ENCODE results near the gene CFTR.
A peak's percentile ranks its signal among the peaks of the same experiment; 100 is the strongest.
"Not testable (repeated sequence)": the region's sequence is repeated elsewhere in the genome, so short reads cannot be mapped to it uniquely, and the experiment has no call there.

Gene CFTR

DNA sequence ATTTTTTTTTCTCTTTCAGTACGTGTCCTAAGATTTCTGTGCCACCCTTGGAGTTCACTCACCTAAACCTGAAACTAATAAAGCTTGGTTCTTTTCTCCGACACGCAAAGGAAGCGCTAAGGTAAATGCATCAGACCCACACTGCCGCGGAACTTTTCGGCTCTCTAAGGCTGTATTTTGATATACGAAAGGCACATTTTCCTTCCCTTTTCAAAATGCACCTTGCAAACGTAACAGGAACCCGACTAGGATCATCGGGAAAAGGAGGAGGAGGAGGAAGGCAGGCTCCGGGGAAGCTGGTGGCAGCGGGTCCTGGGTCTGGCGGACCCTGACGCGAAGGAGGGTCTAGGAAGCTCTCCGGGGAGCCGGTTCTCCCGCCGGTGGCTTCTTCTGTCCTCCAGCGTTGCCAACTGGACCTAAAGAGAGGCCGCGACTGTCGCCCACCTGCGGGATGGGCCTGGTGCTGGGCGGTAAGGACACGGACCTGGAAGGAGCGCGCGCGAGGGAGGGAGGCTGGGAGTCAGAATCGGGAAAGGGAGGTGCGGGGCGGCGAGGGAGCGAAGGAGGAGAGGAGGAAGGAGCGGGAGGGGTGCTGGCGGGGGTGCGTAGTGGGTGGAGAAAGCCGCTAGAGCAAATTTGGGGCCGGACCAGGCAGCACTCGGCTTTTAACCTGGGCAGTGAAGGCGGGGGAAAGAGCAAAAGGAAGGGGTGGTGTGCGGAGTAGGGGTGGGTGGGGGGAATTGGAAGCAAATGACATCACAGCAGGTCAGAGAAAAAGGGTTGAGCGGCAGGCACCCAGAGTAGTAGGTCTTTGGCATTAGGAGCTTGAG, at the start of gene CFTR:
CFTR (plus strand) TSS at position 801 of the 830 bp plus-strand sequence. CDS start 70 bp downstream, outside the sequence.
- no peak for DNase-seq

DNA sequence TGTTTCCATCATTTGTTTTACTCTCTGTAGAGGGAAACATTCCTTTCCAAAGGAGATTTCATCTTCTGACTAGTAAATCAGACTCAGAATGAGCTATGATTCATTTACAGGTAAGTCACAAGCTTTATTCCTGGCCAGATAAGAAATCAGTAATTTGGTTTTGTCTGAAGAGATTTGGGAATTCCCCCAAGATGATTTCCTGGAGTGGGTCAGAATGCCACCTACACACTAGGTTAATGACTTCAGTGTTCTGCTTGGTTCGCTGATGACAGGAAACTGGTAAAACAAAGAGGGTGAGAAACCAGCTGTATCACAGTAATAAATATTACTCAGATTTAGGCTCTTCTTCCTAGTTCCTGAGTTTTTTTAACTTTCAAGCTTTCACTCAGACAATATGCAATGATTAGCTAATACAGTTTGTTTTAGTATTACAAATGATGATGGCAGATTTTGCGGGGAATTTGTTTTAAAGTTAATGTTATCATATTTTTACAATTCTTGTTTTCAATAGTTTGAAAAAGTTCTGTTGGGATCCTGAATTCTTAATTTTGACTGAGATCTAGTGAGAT, 44.3 kb upstream of the CFTR start:
- peak; percentile 72 for DNase-seq

- DNase-seq: no peak
Measured at GRCh38 chr7:117444646-117445045, 35.2 kb upstream of the CFTR start.

DNA sequence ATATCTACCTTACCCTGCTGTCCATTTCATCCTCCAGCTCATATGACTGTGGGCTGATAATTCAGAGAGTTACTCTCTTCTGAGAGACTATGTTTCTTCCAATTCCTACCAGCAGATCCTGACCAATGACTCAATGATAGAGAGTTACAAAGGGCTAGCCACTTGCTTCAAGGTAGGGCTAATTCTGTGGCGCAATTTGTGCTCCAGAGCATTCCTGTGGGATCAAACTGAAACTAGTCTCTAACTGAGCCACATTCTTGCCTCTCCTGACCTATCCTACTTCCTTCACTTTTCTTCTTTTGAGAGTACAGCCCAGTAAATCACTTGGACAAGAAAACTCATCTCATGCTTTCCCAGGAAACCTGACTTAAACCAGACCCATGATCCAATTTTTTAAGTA, 34.6 kb upstream of the CFTR start:
- no peak for DNase-seq

GRCh38 chr7:117446220-117446815, 33.5 kb upstream of the CFTR start:
- DNase-seq: no peak

- DNase-seq: no peak
Measured at GRCh38 chr7:117448655-117449054, 31.2 kb upstream of the CFTR start.

DNA sequence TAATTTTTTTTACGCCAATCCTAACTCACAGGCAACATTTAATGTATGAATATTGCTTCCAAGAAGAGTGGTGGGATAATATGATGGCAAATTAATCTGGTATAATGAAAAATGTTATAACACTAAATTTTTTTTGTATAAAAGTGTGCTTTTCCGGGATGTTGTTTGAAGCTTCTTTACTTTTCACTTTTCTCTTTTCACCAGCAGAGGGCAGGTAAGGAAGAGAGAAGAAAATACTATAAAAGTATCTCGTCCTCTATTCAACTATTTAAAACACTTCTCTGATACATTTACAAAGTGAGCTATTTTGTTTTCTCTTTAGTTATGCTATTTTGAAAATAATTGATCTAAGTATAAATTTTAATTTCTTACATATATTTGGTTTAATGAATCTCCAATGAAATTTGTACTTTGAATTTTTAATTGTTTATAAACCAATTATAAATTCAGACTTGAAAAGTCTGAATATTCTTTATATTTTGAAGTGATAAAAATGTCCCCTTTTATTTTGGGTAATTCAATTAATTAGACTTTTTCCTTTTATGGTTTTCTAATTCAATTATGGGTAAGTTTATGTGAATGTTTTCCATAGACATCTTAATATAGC, 20.7 kb upstream of the CFTR start:
- peak; percentile 6 for DNase-seq

- no peak for DNase-seq
Measured at GRCh38 chr7:117459735-117460134, 20.1 kb upstream of the CFTR start.

- DNase-seq: not testable (repeated sequence)
Measured at GRCh38 chr7:117460815-117461214, 19.0 kb upstream of the CFTR start.

GRCh38 chr7:117468174-117468573, 11.7 kb upstream of the CFTR start:
- DNase-seq: no peak

- DNase-seq: no peak
Measured at GRCh38 chr7:117470777-117471176, 9.0 kb upstream of the CFTR start.

- DNase-seq: no peak
Measured at GRCh38 chr7:117472335-117472734, 7.5 kb upstream of the CFTR start.

DNA sequence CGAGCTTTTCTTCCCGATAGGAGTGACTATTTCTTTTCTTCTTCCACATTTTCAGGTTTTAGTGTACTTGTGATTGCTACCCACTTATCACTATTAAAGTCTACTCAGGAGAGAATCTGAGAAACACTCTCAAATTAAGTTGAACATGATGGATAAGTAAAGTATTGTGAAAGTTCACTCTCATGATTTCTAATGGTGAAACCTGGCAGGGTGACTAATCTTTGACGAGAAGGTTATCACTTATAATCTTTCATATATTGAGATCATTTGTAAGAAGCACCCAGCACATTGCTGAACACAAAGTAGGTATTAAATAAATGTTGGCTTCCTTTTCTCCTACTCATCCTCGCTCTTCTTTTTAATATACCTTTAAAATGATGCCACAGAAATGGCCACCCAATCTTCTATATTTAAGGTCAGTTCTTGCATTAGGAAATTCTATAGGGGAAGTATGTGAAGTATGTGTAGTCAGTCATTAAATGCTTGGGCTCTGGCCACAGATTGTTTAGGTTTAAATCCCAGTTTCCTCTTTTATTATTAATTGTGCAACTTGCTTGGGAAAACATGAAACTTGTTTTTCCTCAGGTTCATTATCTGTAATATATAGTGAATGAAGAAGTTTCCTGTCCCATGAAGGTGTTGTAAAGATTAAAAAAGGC, 3.1 kb upstream of the CFTR start:
- DNase-seq: no peak

GRCh38 chr7:117478836-117479224, 995 bp upstream of the CFTR start:
- DNase-seq: no peak

DNA sequence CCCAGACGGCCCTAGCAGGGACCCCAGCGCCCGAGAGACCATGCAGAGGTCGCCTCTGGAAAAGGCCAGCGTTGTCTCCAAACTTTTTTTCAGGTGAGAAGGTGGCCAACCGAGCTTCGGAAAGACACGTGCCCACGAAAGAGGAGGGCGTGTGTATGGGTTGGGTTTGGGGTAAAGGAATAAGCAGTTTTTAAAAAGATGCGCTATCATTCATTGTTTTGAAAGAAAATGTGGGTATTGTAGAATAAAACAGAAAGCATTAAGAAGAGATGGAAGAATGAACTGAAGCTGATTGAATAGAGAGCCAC, 184 bp downstream of the CFTR start:
- no peak for DNase-seq

- DNase-seq: no peak
Measured at GRCh38 chr7:117480978-117481377, 1.2 kb downstream of the CFTR start.

DNA sequence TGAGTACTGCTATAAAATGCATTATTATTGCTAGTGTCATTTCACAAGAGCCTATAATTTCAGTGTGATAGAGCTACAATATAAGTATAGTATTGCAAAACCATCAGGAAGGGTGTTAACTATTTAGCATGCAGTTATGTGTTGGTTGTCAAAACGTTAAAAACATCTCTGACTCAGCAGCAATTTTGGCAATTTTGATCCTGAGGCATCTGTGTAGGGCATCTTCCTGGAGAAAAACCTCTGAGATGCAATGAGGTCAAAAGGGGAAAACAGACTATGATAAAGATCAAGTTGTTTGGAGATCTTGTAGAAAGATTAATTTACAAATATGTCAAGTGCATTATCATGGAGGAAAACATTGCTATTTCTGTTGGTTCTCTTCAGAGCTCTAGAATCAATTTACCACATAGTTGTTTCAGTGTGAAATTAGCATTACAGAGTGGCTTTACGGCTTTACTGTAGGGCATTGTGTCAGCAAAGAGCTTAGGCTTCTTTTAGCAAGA, 5.3 kb downstream of the CFTR start:
- peak; percentile 25 for DNase-seq

DNA sequence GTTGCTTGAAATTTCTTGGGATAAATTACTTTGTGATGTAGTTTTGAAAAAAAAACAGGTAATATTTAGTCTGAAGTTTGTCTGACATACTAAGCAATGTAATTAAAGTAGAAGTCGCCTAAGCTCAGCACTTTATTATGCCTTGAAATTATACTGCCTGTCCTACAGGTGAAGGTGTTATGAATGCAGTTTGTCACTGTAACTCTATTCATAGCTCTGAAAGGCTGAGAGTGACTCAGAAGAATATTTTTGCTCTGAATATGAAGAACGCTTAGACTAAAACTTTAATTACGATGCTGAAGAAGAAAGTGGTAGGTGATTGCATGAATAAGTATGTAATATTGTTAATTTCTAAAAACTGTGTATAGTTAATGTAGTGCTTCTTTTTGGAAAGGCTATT, 9.2 kb downstream of the CFTR start:
- DNase-seq: no peak

DNA sequence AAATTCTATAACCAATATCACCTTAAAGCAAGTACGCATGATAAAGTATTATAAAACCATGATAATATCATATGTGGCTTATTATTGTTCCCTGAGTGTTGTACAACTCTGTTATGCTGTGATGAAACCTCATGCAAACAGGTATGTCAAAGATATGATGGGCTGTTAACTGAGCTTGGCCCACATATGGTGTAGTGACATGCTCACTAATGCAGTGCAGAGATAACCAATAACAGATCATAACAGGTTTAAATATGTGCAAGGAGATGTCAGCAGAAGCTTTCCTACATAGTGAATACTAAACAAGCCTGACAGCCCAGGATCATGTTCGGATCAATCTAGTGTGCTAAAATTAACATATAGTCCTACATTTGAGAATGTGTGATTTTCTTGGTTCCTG, 9.6 kb downstream of the CFTR start:
- no peak for DNase-seq

DNA sequence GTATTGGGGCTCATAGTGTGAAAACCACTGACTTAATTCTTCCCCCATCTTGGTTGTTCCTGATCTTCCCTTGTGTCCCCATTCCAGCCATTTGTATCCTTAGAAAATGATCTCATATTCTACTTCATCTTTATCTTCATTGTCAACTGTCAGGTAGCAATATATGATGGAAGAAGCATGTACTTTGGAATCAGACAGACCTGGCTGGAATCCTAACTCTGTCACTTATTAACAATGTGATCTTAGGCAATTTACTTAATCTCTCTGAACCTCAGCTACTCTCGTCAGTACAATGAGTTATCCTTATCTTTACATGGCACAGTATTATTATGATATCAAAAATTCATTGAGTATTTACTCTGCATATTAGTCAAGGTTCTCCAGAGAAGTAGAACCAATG, 10.1 kb downstream of the CFTR start:
- no peak for DNase-seq

DNA sequence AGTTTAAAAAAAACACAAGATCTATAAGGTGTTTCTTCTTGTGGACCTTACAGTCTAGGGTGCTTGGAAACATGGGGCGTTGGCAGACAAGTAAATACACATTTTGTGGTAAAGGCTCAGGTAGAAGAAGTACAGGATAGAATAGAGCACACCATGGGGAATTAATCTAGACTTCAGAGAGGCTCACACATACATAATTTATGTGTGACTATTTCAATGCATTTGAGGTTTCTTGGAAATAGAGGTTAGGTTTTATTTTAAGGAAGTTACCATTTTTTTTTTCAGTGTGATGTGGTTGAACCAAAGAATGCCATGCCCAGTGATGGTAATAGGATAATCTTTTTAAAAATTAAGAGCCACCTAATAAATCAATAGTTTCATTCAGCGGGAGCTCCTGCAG, 12.8 kb downstream of the CFTR start:
- DNase-seq: no peak

GRCh38 chr7:117493460-117493859, 13.6 kb downstream of the CFTR start:
- no peak for DNase-seq

DNA sequence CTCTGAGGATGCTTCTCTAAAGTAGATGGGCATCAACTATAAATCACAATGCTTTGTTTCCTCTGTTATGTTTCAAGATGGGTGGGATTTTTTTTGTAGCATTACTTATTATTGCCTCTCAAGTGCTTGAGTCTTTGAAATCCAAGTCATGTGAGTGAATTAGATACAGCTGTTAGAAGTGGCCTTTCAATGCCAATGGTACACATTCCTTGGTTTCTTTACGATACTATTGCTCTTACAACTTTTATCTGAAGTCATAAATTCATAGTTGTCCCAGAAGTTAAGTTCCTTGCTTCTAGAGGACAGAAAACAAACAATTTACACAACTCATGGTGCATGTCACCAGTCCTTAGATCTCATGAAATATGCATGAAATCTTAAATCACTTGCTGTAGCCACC, 15.5 kb downstream of the CFTR start:
- DNase-seq: no peak

Data from activated CD4-positive, alpha-beta T cell treated with anti-CD3 and anti-CD28 coated beads, Interleukin-2, amount 50 U/mL, for 16 hours (primary cell).